Measurements from ENCODE around the gene TNPO2.

GRCh38 chr19:12649941-12650340 is 73.8 kb downstream of the TNPO2 start:
- TF ChIP-seq EZH2 (IDR thresholded peaks at IDR 0.05; ENCODE audit: insufficient read depth, poor library complexity, severe bottlenecking) (no peak), EZH2phosphoT487 (IDR thresholded peaks at IDR 0.05; ENCODE audit: insufficient read depth, low read depth) (no peak)

Measured in GM23248 (cell line).